GM21515 (cell line): ENCODE measurements around the gene RAET1G.

Experiments
- ATAC-seq: cut with Tn5 transposase; IDR thresholded peaks from one replicate; pipeline ENCODE4 v1.9.1; 2021; ENCODE audit not compliant: unreplicated experiment

The RAET1G gene

GRCh38 chr6:149867876-149868640 lies 54.9 kb downstream of the RAET1G start:
- no peak for ATAC-seq
